ENCODE data around the gene STAT4. TPM values are rescaled to one million over a fixed set of nuclear protein-coding genes. Genes with fewer than 3 reads are reported as not detected.

Gene STAT4
- total and polyA plus RNA-seq, 4 donors = 0.85 to 7.9 (median 3.2) TPM

- 91% methylated on average over 4 of the region's 4 CpGs for WGBS
- DNase-seq (ENCODE audit: low spot score) = no peak
- Histone ChIP-seq H3K9ac (ENCODE audit: low read depth in 1 of 2, low read length in 2 of 2) (no peak overlapping the region), H3K27ac (ENCODE audit: low read depth in 1 of 2, low read length in 2 of 2) (no peak overlapping the region), H3K4me1 (ENCODE audit: control insufficient read depth in 4 of 4, insufficient read depth in 4 of 4, low read length in 3 of 4) (peaks cover 0 to 1% (median 0%) of the 10 kb centered on the region in 4 donors), H3K27me3 (ENCODE audit: control insufficient read depth in 4 of 4, insufficient read depth in 4 of 4, low read length in 3 of 4) (no peaks in the 10 kb centered on the region), H3K36me3 (ENCODE audit: control insufficient read depth in 4 of 4, insufficient read depth in 3 of 4, low read depth in 1 of 4, low read length in 3 of 4) (peaks cover 0 to 2% (median under 1%) of the 10 kb centered on the region in 4 donors), H3K4me3 (ENCODE audit: low read depth in 1 of 3, low read length in 3 of 3) (no peak overlapping the region), H3K9me3 (ENCODE audit: control insufficient read depth in 4 of 4, low read length in 3 of 4) (no peaks in the 10 kb centered on the region)
- TF ChIP-seq RAD21 (IDR thresholded peaks at IDR 0.05) = no peak
- TF ChIP-seq YY1 (IDR thresholded peaks at IDR 0.05) = no peak
- TF ChIP-seq RXRA (IDR thresholded peaks at IDR 0.05) = no peak
- TF ChIP-seq MAX (IDR thresholded peaks at IDR 0.05) = no peak
- TF ChIP-seq SP1 (IDR thresholded peaks at IDR 0.05) = no peak
- no peak for TF ChIP-seq FOXA2 (IDR thresholded peaks at IDR 0.05)
- no peak for TF ChIP-seq GABPA (IDR thresholded peaks at IDR 0.05 in 1 of 2, conservative IDR thresholded peaks at IDR 0.05 in 1 of 2)
- no peak for TF ChIP-seq EGR1 (IDR thresholded peaks at IDR 0.05; ENCODE audit: low read depth in 2 of 2)
- no peak for TF ChIP-seq FOXA1 (IDR thresholded peaks at IDR 0.05)
- no peak for TF ChIP-seq CTCF (IDR thresholded peaks at IDR 0.05; ENCODE audit: low read depth, low read length, missing input control)
- TF ChIP-seq JUND (IDR thresholded peaks at IDR 0.05) = no peak
- TF ChIP-seq NR2F2 (IDR thresholded peaks at IDR 0.05) = no peak
- no peak for TF ChIP-seq HNF4A (conservative IDR thresholded peaks at IDR 0.05)
- TF ChIP-seq REST (IDR thresholded peaks at IDR 0.05) = no peak
- TF ChIP-seq, protein P1, sequence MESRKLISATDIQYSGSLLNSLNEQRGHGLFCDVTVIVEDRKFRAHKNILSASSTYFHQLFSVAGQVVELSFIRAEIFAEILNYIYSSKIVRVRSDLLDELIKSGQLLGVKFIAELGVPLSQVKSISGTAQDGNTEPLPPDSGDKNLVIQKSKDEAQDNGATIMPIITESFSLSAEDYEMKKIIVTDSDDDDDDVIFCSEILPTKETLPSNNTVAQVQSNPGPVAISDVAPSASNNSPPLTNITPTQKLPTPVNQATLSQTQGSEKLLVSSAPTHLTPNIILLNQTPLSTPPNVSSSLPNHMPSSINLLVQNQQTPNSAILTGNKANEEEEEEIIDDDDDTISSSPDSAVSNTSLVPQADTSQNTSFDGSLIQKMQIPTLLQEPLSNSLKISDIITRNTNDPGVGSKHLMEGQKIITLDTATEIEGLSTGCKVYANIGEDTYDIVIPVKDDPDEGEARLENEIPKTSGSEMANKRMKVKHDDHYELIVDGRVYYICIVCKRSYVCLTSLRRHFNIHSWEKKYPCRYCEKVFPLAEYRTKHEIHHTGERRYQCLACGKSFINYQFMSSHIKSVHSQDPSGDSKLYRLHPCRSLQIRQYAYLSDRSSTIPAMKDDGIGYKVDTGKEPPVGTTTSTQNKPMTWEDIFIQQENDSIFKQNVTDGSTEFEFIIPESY (IDR thresholded peaks at IDR 0.05) = no peak
- no peak for TF ChIP-seq HNF4G (IDR thresholded peaks at IDR 0.05)
- no peak for TF ChIP-seq ATF3 (IDR thresholded peaks at IDR 0.05)
- no peak for TF ChIP-seq TAF1 (conservative IDR thresholded peaks at IDR 0.05)
Observed at GRCh38 chr2:191061381-191061980, 89.3 kb downstream of the STAT4 start.

All from liver (tissue), 9 donors.